Embryonic facial prominence (tissue), 1 donor: ENCODE data around the gene PCDH8.

Experiments used
- DNase-seq: peaks from one replicate; pipeline ENCODE4 v3.0.0-alpha.2; 2016; ENCODE audit errors: extremely low spot score

The PCDH8 gene

GRCh38 chr13:52848455-52849195 lies at the start of gene PCDH8:
Gene PCDH8, minus strand, starts transcription at chr13:52848640. Its CDS starts 204 bp downstream, at chr13:52848436.
- DNase-seq = peak; percentile 40

- no peak for DNase-seq
These were observed 48.6 kb upstream of the PCDH8 start for GRCh38 chr13:52896827-52897659.

- no peak for DNase-seq
These were observed 46.0 kb upstream of the PCDH8 start for GRCh38 chr13:52894413-52894812.

- no peak for DNase-seq
These were observed 44.5 kb upstream of the PCDH8 start for GRCh38 chr13:52892925-52893324.

GRCh38 chr13:52891706-52892105 lies 43.3 kb upstream of the PCDH8 start:
- DNase-seq = no peak

- no peak for DNase-seq
These were observed 38.7 kb upstream of the PCDH8 start for GRCh38 chr13:52887165-52887564.

GRCh38 chr13:52885141-52885540 lies 36.7 kb upstream of the PCDH8 start:
- no peak for DNase-seq

GRCh38 chr13:52884429-52885010 lies 36.1 kb upstream of the PCDH8 start:
- no peak for DNase-seq

GRCh38 chr13:52882785-52883184 lies 34.3 kb upstream of the PCDH8 start:
- DNase-seq = no peak

- no peak for DNase-seq
These were observed 31.7 kb upstream of the PCDH8 start for GRCh38 chr13:52879950-52880741.

- peak; percentile 51 for DNase-seq
These were observed 30.4 kb upstream of the PCDH8 start for GRCh38 chr13:52878831-52879230.

- DNase-seq = no peak
These were observed 21.7 kb upstream of the PCDH8 start for GRCh38 chr13:52870143-52870542.

GRCh38 chr13:52869621-52870020 lies 21.2 kb upstream of the PCDH8 start:
- no peak for DNase-seq

- no peak for DNase-seq
These were observed 20.6 kb upstream of the PCDH8 start for GRCh38 chr13:52869050-52869449.

- DNase-seq = no peak
These were observed 19.8 kb upstream of the PCDH8 start for GRCh38 chr13:52868190-52868589.

GRCh38 chr13:52864941-52865340 lies 16.5 kb upstream of the PCDH8 start:
- no peak for DNase-seq

- no peak for DNase-seq
These were observed 14.1 kb upstream of the PCDH8 start for GRCh38 chr13:52862358-52863206.

- no peak for DNase-seq
These were observed 4.0 kb upstream of the PCDH8 start for GRCh38 chr13:52852444-52852843.

GRCh38 chr13:52851137-52851962 lies 2.9 kb upstream of the PCDH8 start:
- peak; percentile 10 for DNase-seq
